ENCODE measurements around the gene SCP2D1.

- TF ChIP-seq, protein P1, sequence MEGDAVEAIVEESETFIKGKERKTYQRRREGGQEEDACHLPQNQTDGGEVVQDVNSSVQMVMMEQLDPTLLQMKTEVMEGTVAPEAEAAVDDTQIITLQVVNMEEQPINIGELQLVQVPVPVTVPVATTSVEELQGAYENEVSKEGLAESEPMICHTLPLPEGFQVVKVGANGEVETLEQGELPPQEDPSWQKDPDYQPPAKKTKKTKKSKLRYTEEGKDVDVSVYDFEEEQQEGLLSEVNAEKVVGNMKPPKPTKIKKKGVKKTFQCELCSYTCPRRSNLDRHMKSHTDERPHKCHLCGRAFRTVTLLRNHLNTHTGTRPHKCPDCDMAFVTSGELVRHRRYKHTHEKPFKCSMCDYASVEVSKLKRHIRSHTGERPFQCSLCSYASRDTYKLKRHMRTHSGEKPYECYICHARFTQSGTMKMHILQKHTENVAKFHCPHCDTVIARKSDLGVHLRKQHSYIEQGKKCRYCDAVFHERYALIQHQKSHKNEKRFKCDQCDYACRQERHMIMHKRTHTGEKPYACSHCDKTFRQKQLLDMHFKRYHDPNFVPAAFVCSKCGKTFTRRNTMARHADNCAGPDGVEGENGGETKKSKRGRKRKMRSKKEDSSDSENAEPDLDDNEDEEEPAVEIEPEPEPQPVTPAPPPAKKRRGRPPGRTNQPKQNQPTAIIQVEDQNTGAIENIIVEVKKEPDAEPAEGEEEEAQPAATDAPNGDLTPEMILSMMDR (conservative IDR thresholded peaks at IDR 0.05 in 1 of 2, IDR thresholded peaks at IDR 0.05 in 1 of 2; ENCODE audit: extremely low read depth in 1 of 2, insufficient read depth in 1 of 2, low read depth in 1 of 2, low read length in 2 of 2): no peak
- TF ChIP-seq EZH2 (IDR thresholded peaks at IDR 0.05; ENCODE audit: borderline replicate concordance, low read length): no peak
Observed at GRCh38 chr20:18813483-18813882, at the start of gene SCP2D1.
